Activated T-helper 2 cell treated with anti-CD3 and anti-CD28 coated beads, Interferon-gamma antibody, Interleukin-2, Interleukin-4, amounts not matched to agents 10 μg/mL and 5 μg/mL and 100 μg/mL, durations not matched to agents 14 hours and 24 hours and 36 hours (primary cell): ENCODE results near the gene NTF3. TPM values are rescaled to one million over a fixed set of nuclear protein-coding genes. Genes with fewer than 3 reads are reported as not detected.

ENCODE experiments used
- DNase-seq: peaks from one replicate; pipeline ENCODE4 v3.0.0; 2021; ENCODE audit warnings: low spot score
- H3K27ac Mint-ChIP-seq: one replicate; pipeline ENCODE4 v1.8.0; 2021; ENCODE audit warnings: mixed read lengths
- H3K27me3 Mint-ChIP-seq: one replicate; pipeline ENCODE4 v1.8.0; 2021; ENCODE audit warnings: low read depth, mixed read lengths
- H3K36me3 Mint-ChIP-seq: one replicate; pipeline ENCODE4 v1.8.0; 2021; ENCODE audit warnings: low read depth, mixed read lengths
- H3K4me1 Mint-ChIP-seq: one replicate; pipeline ENCODE4 v1.8.0; 2021; ENCODE audit warnings: low read depth, mixed read lengths
- H3K4me3 Mint-ChIP-seq: one replicate; pipeline ENCODE4 v1.8.0; 2021; ENCODE audit warnings: low read depth, mild to moderate bottlenecking, moderate library complexity, mixed read lengths
- H3K9me3 Mint-ChIP-seq: one replicate; pipeline ENCODE4 v1.8.0; 2021; ENCODE audit warnings: mixed read lengths
- intact Hi-C: fragments of 100-400 bp; cut with micrococcal nuclease; formaldehyde crosslinking; loops from one replicate; pipeline ENCODE4 v1.15.1; 2023
- total RNA-seq: library from RNA; stranded (reverse); gene quantifications from 2 replicates; pipeline ENCODE4 v1.2.3, GENCODE V29; 2022

NTF3 gene
- total RNA-seq, 1 donor from 2014 or later: not detected

GRCh38 chr12:5489017-5489416, 57.1 kb downstream of the NTF3 start:
- H3K36me3 Mint-ChIP-seq: no peaks in the 10 kb centered on the region
- intact Hi-C loops: no loop called here
- no peaks in the 10 kb centered on the region for H3K4me1 Mint-ChIP-seq
- DNase-seq: no peak
- no peak overlapping the region for H3K4me3 Mint-ChIP-seq
- H3K27ac Mint-ChIP-seq: no peak overlapping the region
- no peaks in the 10 kb centered on the region for H3K27me3 Mint-ChIP-seq
- no peaks in the 10 kb centered on the region for H3K9me3 Mint-ChIP-seq

- H3K27me3 Mint-ChIP-seq: no peaks in the 10 kb centered on the region
- H3K4me1 Mint-ChIP-seq: no peaks in the 10 kb centered on the region
- H3K27ac Mint-ChIP-seq: no peak overlapping the region
- no peak for DNase-seq
- intact Hi-C loops: no loop called here
- no peaks in the 10 kb centered on the region for H3K9me3 Mint-ChIP-seq
- H3K36me3 Mint-ChIP-seq: no peaks in the 10 kb centered on the region
- H3K4me3 Mint-ChIP-seq: no peak overlapping the region
Observed at GRCh38 chr12:5489760-5490406, 58.0 kb downstream of the NTF3 start.

GRCh38 chr12:5492562-5492961, 60.7 kb downstream of the NTF3 start:
- H3K4me3 Mint-ChIP-seq: no peak overlapping the region
- H3K27me3 Mint-ChIP-seq: no peaks in the 10 kb centered on the region
- no peaks in the 10 kb centered on the region for H3K36me3 Mint-ChIP-seq
- intact Hi-C loops: no loop called here
- no peak overlapping the region for H3K27ac Mint-ChIP-seq
- no peaks in the 10 kb centered on the region for H3K4me1 Mint-ChIP-seq
- no peaks in the 10 kb centered on the region for H3K9me3 Mint-ChIP-seq
- DNase-seq: no peak

GRCh38 chr12:5493018-5493417, 61.1 kb downstream of the NTF3 start:
- Mint-ChIP-seq H3K27ac (no peak overlapping the region), H3K9me3 (no peaks in the 10 kb centered on the region), H3K4me3 (no peak overlapping the region), H3K4me1 (no peaks in the 10 kb centered on the region), H3K36me3 (no peaks in the 10 kb centered on the region), H3K27me3 (no peaks in the 10 kb centered on the region)
- DNase-seq: no peak
- intact Hi-C loops: no loop called here

GRCh38 chr12:5494343-5494742, 62.4 kb downstream of the NTF3 start:
- Mint-ChIP-seq H3K4me1 (no peaks in the 10 kb centered on the region), H3K27me3 (no peaks in the 10 kb centered on the region), H3K27ac (no peak overlapping the region), H3K4me3 (no peak overlapping the region), H3K36me3 (no peaks in the 10 kb centered on the region), H3K9me3 (no peaks in the 10 kb centered on the region)
- intact Hi-C loops: no loop called here
- DNase-seq: no peak

- H3K36me3 Mint-ChIP-seq: no peaks in the 10 kb centered on the region
- H3K4me3 Mint-ChIP-seq: no peak overlapping the region
- no peak for DNase-seq
- intact Hi-C loops: no loop called here
- H3K9me3 Mint-ChIP-seq: no peaks in the 10 kb centered on the region
- H3K4me1 Mint-ChIP-seq: no peaks in the 10 kb centered on the region
- no peaks in the 10 kb centered on the region for H3K27me3 Mint-ChIP-seq
- H3K27ac Mint-ChIP-seq: no peak overlapping the region
Observed at GRCh38 chr12:5497329-5498053, 65.6 kb downstream of the NTF3 start.

GRCh38 chr12:5498076-5498475, 66.2 kb downstream of the NTF3 start:
- Mint-ChIP-seq H3K4me3 (no peak overlapping the region), H3K27me3 (no peaks in the 10 kb centered on the region), H3K27ac (no peak overlapping the region), H3K9me3 (no peaks in the 10 kb centered on the region), H3K36me3 (no peaks in the 10 kb centered on the region), H3K4me1 (no peaks in the 10 kb centered on the region)
- intact Hi-C loops: no loop called here
- no peak for DNase-seq

DNA sequence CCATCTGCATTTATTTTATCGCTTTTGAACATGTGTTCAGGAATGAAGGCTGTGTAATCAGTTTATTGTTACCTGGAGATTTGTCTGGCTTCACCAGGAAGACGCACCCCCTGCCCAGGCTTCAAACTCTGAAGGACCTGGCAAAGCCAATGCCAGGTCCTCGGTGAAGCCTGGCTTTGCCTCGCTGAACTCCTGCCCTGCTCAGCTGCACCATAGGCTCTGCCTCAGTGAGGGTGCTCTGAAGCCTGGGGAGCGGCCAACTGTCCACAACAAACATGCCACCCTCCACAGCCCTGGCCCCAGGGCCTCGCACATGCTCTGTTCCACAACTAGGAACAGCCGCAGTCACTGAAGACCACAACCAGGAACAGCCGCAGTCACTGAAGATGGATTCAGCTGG, 66.9 kb downstream of the NTF3 start:
- no peaks in the 10 kb centered on the region for H3K4me1 Mint-ChIP-seq
- H3K27me3 Mint-ChIP-seq: no peaks in the 10 kb centered on the region
- DNase-seq: no peak
- H3K4me3 Mint-ChIP-seq: no peak overlapping the region
- intact Hi-C loops: no loop called here
- no peak overlapping the region for H3K27ac Mint-ChIP-seq
- H3K36me3 Mint-ChIP-seq: no peaks in the 10 kb centered on the region
- no peaks in the 10 kb centered on the region for H3K9me3 Mint-ChIP-seq

GRCh38 chr12:5499566-5500330, 67.8 kb downstream of the NTF3 start:
- no peaks in the 10 kb centered on the region for H3K9me3 Mint-ChIP-seq
- H3K4me1 Mint-ChIP-seq: no peaks in the 10 kb centered on the region
- no peak for DNase-seq
- H3K27ac Mint-ChIP-seq: no peak overlapping the region
- intact Hi-C loops: no loop called here
- no peaks in the 10 kb centered on the region for H3K27me3 Mint-ChIP-seq
- no peaks in the 10 kb centered on the region for H3K36me3 Mint-ChIP-seq
- H3K4me3 Mint-ChIP-seq: no peak overlapping the region

GRCh38 chr12:5500331-5500659, 68.4 kb downstream of the NTF3 start:
- intact Hi-C loops: no loop called here
- no peak for DNase-seq
- no peaks in the 10 kb centered on the region for H3K36me3 Mint-ChIP-seq
- H3K4me3 Mint-ChIP-seq: no peak overlapping the region
- no peak overlapping the region for H3K27ac Mint-ChIP-seq
- H3K27me3 Mint-ChIP-seq: no peaks in the 10 kb centered on the region
- H3K9me3 Mint-ChIP-seq: no peaks in the 10 kb centered on the region
- no peaks in the 10 kb centered on the region for H3K4me1 Mint-ChIP-seq

GRCh38 chr12:5503774-5504173, 71.9 kb downstream of the NTF3 start:
- no peaks in the 10 kb centered on the region for H3K4me1 Mint-ChIP-seq
- H3K36me3 Mint-ChIP-seq: no peaks in the 10 kb centered on the region
- no peaks in the 10 kb centered on the region for H3K27me3 Mint-ChIP-seq
- no peak overlapping the region for H3K4me3 Mint-ChIP-seq
- H3K9me3 Mint-ChIP-seq: no peaks in the 10 kb centered on the region
- no peak overlapping the region for H3K27ac Mint-ChIP-seq
- intact Hi-C loops: no loop called here
- no peak for DNase-seq

- no peaks in the 10 kb centered on the region for H3K4me1 Mint-ChIP-seq
- no peaks in the 10 kb centered on the region for H3K9me3 Mint-ChIP-seq
- no peak overlapping the region for H3K4me3 Mint-ChIP-seq
- H3K27ac Mint-ChIP-seq: no peak overlapping the region
- H3K36me3 Mint-ChIP-seq: no peaks in the 10 kb centered on the region
- intact Hi-C loops: no loop called here
- DNase-seq: no peak
- H3K27me3 Mint-ChIP-seq: no peaks in the 10 kb centered on the region
Observed at GRCh38 chr12:5505116-5505515, 73.2 kb downstream of the NTF3 start.

- H3K9me3 Mint-ChIP-seq: no peaks in the 10 kb centered on the region
- H3K36me3 Mint-ChIP-seq: no peaks in the 10 kb centered on the region
- no peak overlapping the region for H3K27ac Mint-ChIP-seq
- intact Hi-C loops: no loop called here
- H3K27me3 Mint-ChIP-seq: no peaks in the 10 kb centered on the region
- H3K4me3 Mint-ChIP-seq: no peak overlapping the region
- DNase-seq: no peak
- no peaks in the 10 kb centered on the region for H3K4me1 Mint-ChIP-seq
Observed at GRCh38 chr12:5505751-5506150, 73.8 kb downstream of the NTF3 start.
